GM21360 (cell line): Measurements from ENCODE around the gene PTTG1IP.

Experiments used
- ATAC-seq: cut with Tn5 transposase; IDR thresholded peaks from one replicate; pipeline ENCODE4 v1.9.1; 2021; ENCODE audit warnings: mild to moderate bottlenecking, moderate library complexity; ENCODE audit not compliant: unreplicated experiment

Gene PTTG1IP

GRCh38 chr21:44849616-44850130, 23.8 kb downstream of the PTTG1IP start:
- no peak for ATAC-seq

DNA sequence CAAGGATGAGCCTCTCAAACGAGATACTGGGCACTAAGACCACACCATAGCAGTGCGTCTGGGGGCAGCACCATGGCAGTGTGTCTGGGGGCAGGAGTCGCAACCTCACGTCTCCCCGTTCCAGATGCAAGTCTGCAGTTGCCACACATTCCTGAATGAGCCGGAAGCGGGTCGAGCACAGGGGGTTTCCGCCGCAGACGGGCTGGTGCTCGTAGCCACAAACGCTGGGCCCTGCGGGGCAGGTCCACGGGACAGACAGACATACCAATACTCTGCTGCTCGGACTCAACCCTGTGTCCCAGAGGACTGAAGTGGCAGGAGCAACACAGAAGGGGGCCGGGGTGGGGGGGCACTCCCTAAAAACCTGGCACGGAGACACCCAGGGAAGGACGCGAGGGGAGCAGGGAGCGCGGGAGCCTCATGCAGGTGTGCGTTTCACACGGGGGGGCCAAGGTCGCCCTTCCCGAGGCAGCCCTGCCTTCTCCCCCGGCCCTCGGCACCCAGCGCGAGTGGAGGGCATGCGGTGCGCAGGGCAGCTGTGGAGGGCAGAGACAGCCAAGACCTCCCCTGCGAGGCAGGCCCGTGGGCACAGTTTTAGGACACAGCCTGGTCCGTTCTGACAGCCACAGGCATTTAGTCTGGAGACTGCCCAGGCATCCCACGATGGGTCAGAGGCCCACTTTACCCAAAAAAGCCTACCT, 24.5 kb downstream of the PTTG1IP start:
- ATAC-seq, result no peak

- ATAC-seq, result no peak
Observed at GRCh38 chr21:44847261-44848056, 26.0 kb downstream of the PTTG1IP start.

DNA sequence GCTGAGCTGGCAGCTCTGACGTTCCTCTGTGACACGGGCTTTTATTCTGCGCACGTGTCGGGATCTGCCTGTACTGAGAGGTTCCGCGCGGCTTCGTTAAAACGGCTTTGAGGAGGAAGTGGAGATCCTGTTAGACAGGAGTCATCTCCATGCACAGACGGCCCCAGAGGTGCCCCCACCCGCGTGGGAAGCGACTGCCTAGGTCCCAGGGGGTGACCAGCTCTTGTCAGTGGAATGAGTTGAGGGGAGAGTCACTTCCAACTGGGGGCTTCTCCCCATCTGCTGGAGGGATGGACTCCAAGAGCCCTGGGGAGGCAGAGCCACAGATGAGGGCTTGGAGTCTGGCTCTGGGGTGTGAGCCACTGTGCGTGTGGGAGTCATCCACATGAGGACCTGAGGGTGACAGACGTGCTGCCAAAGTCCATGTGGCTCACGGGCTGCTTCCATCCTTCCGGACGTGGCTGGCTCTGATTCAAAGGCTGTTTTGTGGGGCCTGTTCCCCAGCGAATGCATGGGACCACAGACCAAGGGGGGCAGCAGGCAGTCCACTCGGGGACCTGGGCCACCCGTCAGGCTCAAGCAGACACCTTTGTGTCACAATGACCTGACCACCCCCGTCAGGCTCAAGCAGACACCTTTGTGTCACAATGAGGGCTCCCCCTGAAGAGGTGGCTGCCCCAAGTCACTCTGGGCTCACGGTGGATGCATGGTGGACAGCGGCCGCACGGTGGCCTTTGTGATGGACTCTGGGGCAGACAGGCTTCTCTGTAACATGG, 26.8 kb downstream of the PTTG1IP start:
- no peak for ATAC-seq

DNA sequence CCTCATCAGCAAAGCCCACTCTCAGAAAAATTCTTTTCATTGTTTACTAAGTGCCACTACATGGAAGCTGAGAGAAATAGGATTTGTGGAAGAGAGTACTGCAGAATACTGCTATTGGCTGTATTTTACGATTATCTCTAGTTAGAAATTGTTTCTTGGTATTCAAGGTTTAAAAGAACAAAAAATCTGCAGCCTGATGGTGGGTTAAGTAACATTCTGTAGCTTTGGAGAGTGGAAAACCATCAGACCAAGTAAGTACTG, 27.3 kb downstream of the PTTG1IP start:
- no peak for ATAC-seq

DNA sequence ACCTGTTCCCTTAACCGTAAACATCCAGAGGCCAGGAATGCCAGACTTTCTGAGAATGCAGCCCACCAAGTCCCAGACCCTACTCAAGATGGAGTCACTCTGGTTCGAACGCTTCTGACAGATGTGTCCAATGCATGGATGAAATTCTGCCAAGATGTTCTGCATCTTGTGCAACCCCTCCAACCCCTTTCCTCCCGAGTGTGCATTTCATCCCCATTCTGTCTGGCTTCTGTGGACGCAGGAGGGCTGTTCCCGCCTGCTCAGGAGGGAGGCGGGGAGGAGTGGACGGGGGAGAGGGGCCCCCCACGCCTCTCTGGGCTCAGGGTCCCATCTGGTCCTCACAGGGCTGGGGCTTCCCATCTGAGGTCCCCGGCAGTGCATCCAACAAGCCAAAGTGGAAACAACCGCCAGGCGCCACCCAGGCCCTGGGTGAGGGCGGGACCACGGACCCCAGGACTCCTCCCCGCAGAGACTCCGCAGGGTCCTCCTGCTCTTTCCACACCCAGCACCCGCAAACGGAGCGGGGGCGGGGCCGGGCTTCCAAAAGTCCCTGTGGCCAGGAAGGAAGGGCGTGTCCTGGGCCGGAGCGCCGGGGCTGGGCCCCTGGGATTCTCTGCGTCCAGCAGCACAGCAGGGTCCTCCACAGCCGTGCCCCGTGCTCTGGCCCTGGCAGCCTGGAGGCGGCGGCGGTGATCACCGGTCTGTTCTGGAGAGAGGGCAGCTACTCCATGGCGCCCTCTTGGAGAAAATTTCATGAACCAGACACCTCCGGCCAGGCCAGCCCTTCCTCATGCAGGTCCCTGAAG, 27.9 kb downstream of the PTTG1IP start:
- no peak for ATAC-seq

- no peak for ATAC-seq
Observed at GRCh38 chr21:44844256-44844655, 29.2 kb downstream of the PTTG1IP start.

GRCh38 chr21:44842721-44843445, 30.6 kb downstream of the PTTG1IP start:
- ATAC-seq, result no peak

GRCh38 chr21:44842087-44842486, 31.4 kb downstream of the PTTG1IP start:
- no peak for ATAC-seq

DNA sequence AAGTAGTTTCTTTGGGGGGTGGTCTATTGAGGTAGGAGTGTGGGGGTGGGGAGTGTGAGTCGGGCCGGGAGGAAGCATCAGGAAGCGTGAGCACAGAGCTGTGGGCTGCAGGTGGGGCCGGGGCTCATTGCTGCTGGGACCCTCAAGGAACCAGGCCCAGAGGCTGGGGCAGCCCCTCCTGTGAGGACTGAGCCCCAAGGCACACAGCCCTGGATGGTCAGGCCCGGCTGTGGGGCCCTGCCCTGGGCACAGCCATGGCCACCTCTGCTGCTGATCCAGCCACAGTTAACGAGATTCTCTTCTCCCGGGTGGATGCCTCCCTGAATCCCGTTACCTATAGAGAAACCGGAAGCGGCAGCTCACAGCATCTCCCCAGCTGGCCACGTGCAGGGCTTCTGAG, 32.7 kb downstream of the PTTG1IP start:
- no peak for ATAC-seq

DNA sequence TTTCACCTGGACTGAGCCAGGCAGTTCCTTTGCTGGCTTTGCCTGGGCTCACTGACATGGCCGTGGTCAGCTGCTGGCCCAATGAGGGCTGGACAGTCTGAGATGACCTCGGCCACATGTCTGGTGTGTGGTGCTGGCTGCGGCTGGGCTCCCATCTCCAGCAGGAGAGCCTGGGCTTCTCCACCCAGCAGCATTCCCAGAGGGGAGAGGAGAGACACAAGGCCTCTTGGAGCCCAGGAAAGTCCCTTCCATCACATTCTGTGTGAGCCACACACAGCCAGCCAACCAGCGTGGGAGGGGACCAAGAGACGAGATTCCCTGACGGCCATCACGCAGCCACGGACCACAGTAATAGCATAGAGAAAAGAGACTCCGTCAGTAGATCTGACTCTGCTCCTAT, 34.5 kb downstream of the PTTG1IP start:
- no peak for ATAC-seq

GRCh38 chr21:44838039-44838895, 35.2 kb downstream of the PTTG1IP start:
- ATAC-seq, result no peak

DNA sequence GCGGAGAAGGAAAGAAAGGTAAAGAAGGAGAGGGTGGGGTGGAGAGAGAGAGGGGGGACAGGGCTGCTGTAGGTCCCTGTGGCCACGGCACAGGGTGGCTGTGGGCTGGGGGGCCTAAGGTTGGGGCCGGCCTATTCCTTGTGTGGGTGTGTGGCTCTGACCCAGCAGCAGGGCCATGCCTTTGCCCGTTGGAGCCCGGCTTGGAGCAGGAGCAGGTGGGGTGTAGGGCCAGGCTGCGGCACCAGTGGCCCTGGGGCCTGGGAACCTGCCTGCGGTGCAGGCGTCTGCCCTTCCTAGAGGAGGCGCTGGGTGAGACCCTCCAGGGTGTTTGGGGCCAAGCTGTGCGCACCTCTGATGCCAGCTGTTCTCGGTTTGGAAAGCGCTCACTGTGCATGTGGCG, 36.0 kb downstream of the PTTG1IP start:
- ATAC-seq, result no peak

GRCh38 chr21:44836666-44837471, 36.6 kb downstream of the PTTG1IP start:
- ATAC-seq, result no peak

- no peak for ATAC-seq
Observed at GRCh38 chr21:44836349-44836665, 37.2 kb downstream of the PTTG1IP start.

- no peak for ATAC-seq
Observed at GRCh38 chr21:44835647-44835973, 37.9 kb downstream of the PTTG1IP start.

- no peak for ATAC-seq
Observed at GRCh38 chr21:44834951-44835646, 38.4 kb downstream of the PTTG1IP start.

DNA sequence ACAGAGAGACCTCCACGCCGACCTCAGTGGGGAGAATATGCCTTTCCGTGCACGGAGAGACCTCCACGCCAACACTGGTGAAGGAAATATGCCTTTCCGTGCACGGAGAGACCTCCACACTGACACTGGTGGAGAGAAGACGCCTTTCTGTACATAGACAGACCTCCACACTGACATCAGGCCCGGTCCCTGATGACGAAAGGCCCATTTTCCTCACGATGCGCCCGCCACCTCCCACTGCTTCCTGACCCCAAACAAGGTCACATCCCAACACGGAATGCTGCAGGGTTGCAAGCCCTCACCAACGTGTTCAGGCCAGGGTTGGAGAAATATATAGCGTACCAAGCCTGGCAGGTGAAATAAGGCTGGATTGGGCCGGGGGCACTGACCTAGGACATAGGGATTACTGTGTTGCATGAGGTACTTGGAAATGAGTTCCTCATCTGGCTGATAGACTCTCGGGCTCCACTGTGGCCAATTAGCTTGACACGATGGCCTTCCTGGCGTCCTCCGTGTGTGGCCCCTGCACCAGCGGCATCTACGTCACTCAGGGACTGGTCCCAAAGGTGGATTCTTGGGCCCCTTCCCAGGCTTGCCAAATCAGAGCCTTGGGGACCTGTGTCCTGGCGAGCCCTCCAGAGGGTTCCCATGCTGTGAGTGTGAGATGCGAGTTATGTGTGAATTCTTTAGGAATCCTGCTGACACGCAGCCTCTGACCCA, 39.1 kb downstream of the PTTG1IP start:
- no peak for ATAC-seq
